Neural progenitor cell (in vitro differentiated cells): ENCODE measurements around the gene C11orf16.

Experiments used
- CTCF ChIP-seq: fragments of 200-600 bp; sonication (generic); IDR thresholded peaks from 2 replicates; pipeline ENCODE4 v1.5.1; 2017; ENCODE audit warnings: antibody characterized with exemption, mild to moderate bottlenecking
- EZH2 ChIP-seq: fragments of 200-600 bp; sonication (generic); IDR thresholded peaks from 2 replicates; pipeline ENCODE4 v1.6.1; 2017; ENCODE audit warnings: antibody characterized with exemption, mild to moderate bottlenecking, moderate library complexity
- EZH2phosphoT487 ChIP-seq: fragments of 200-600 bp; sonication (generic); IDR thresholded peaks from 2 replicates; pipeline ENCODE4 v1.6.1; 2017; ENCODE audit warnings: antibody characterized with exemption

- no peak for TF ChIP-seq CTCF
- TF ChIP-seq EZH2phosphoT487, result no peak
- no peak for TF ChIP-seq EZH2
Observed at GRCh38 chr11:8922691-8923090, 10.1 kb downstream of the C11orf16 start.
